HG02840 (cell line): ENCODE measurements around the gene CERS2.

Experiments used
- ATAC-seq: cut with Tn5 transposase; IDR thresholded peaks from one replicate; pipeline ENCODE4 v1.9.1; 2021; ENCODE audit warnings: mild to moderate bottlenecking, moderate library complexity, moderate number of reproducible peaks; ENCODE audit not compliant: unreplicated experiment, low FRiP score

The CERS2 gene

GRCh38 chr1:150922519-150922975 lies 52.1 kb downstream of the CERS2 start:
- ATAC-seq, result no peak

GRCh38 chr1:150917387-150917786 lies 57.2 kb downstream of the CERS2 start:
- no peak for ATAC-seq
